GM21723 (cell line): Measurements from ENCODE around the gene ASXL1.

Experiments
- ATAC-seq: cut with Tn5 transposase; IDR thresholded peaks from one replicate; pipeline ENCODE4 v1.9.1; 2021; ENCODE audit warnings: mild to moderate bottlenecking, moderate library complexity; ENCODE audit not compliant: unreplicated experiment

ASXL1 gene

GRCh38 chr20:32437391-32438074, 79.4 kb downstream of the ASXL1 start:
- ATAC-seq: no peak

- no peak for ATAC-seq
Measured at GRCh38 chr20:32438331-32438858, 80.3 kb downstream of the ASXL1 start.

- no peak for ATAC-seq
Measured at GRCh38 chr20:32439132-32439829, 81.2 kb downstream of the ASXL1 start.

DNA sequence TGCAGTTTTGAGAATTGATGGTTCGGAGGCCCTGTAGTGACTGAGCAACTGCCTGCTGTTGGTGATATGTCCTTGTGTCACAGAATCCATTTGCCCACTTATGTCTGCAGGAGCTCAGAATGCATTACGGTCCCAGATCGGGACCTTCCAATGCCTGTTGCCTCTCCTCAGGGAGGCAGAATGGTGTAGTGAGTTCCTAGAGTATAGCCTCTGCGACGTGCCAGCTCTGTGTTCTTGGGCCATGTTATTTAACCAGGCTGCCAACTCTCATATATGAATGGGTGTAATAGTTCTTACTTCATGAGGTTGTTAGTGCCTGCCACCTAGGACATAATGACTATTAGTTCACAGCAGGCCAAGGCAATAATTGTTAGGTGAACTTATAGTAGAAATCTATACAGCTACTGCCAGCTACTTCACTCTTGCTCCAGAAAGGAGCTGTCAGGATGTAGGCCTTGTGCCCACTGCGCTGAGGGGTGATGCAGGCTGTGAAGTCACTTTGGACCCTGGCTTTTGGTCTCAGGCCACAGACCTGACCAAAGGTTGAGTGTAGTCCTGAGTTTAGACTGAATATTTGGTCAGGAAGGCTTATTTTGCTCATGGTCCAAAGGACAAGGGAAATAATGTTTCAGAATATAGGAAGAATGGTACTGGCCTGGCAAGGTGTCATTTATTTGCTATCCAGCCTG, 82.1 kb downstream of the ASXL1 start:
- ATAC-seq: no peak

- no peak for ATAC-seq
Measured at GRCh38 chr20:32440758-32441078, 82.6 kb downstream of the ASXL1 start.

DNA sequence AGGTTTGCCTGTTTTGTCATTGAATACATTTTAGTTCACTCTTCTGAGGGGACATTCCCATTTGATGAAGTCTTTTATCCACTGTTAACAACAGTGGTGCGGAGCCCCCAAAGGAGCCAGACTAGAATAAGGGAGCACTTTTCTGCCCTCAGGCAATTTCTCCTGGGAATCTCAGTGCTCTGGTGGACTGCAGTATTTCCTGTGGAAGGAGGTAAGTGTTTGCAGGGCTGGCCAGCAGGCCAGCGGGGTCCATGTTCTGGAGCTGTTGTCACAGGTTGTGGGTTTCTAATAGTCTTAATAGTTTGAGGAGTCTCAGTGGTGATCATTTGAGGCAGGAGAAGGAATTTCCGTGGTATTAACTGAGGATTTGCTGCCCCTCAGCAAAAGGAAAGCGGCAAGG, 83.5 kb downstream of the ASXL1 start:
- no peak for ATAC-seq

DNA sequence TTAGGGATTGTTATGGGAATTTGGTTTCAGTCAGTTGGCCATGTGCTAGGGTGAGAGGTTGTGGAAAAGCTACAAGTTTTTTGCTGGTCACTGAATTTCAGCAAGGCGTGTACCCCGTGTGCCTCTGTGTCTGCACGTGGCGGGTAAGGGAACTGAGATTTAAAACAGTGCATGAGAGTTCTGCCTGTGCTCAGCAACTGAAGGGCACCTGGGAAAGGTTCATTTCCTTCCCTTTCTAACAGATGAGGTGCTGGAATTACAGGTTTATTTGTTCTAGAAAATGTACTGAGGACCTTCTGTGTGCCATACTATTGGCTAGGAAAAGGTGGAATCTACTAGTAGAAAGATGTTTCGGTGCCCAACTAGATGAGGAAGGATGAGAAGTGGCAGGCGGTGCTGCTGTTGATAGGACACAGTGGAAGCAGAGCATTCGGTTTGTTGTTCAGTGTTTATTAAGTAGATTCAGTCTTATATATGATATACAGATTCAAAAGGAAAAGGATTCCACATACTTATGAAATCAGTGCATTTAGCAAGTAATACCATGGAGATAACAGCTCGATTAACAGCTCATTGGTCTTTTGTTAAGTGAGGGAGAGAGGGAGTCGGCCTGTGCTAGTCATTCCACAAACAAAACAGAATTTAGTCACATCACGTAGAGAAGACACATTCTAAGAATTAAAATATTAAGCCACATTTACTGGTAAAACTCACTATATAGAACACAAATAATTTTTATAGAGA, 84.7 kb downstream of the ASXL1 start:
- no peak for ATAC-seq

DNA sequence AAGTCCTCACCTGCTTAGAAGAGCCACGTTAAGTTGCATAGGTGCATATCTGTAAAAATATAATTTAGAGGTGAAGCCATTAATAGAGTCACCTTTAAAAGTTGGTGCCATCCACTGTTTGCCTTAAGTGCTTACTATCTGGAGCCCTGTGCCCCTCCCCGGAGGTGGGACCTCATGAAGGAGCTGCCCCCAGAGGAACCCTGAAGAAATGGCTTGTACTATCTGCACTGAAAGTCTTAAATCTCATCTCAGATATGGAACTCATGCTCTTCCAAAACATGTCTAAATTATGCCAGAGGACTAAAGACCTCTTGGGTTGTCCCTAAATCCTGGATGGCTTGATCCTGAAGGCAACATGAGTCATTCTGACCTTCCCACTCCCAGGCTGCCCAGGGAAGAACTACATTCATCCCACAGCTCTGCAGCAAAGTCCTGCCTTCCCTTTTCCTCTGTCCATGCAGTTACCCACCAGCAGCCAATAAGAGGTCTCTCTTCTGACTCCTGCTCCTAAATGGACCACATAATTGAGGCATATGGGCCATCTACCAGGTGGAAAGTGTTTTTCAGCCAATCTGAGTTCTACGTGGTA, 85.3 kb downstream of the ASXL1 start:
- no peak for ATAC-seq

DNA sequence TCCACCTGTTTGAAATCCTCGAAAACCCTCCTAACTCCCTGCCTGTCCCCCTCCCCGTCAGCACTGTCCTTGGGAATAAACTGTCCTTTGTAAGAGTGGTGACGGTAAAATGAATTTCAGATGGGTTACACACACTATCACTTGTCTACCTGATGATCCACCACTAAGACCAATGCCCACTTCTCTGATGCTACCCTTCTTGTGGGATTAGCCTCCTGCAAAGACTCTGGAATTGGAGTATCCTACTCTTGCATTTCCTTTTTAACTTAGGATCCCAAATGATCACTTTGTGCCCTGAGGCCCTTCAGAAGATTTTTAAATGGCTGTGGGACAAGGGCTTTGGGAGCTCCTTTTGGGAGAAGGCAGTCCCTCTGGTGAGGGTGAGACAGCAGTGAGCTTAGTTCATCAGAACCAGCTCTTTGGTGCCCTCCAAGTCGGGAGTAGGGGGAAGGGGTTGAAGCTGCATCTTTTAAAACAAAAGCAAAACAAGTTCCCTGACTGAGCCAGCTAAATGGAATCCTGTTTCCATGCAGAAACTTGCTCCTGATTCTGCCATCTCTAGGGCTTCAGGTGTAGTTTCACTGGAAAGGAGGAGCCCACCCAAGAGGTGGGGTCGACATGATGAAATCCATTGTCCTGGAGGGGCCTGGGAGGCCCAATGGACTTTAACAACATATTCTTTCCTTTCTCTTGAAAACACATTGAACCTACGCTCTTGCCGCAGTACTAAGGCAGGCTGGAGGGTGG, 86.5 kb downstream of the ASXL1 start:
- no peak for ATAC-seq

- ATAC-seq: no peak
Measured at GRCh38 chr20:32445539-32446273, 87.6 kb downstream of the ASXL1 start.

DNA sequence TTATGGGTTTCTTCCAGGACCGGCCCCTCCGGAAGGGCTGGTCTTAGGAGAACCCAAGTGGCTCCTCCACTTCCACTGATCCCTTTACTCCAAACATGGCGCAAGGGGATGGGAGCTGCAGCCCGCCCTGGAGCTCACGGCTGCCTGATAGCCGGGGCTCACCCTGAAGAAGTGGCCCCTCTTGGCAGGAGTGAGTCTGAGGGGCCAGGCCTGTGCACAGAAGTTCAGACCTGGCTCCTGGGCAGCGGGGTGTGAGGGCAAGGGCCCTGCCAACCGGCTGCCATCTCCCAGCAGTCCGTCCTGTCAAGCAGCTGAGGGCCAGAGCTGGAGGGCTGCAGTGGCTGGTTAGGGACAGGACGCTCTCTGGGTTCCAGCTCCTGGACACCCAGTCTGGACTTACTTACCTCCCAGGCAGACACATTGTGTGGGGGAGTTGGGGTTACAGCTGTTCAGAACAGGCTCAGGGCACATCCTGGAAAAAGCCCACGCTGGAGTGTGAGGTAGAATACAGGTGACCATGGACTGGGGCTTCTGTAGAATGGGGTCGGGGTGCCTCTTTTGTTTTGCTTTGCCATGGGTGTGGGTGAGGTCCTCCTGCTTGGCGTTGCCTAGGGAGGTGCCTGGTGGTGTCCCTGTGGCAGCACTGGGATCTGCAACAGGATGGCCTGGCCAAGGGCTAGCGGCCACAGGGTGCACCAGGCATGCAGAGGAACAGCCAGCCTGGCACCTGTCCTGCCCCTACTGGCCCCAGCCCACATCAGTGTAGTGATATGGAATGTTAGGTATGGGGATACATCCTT, 88.4 kb downstream of the ASXL1 start:
- no peak for ATAC-seq

- no peak for ATAC-seq
Measured at GRCh38 chr20:32447136-32448027, 89.3 kb downstream of the ASXL1 start.

GRCh38 chr20:32448306-32449056, 90.3 kb downstream of the ASXL1 start:
- ATAC-seq: no peak

GRCh38 chr20:32449057-32449889, 91.1 kb downstream of the ASXL1 start:
- no peak for ATAC-seq

DNA sequence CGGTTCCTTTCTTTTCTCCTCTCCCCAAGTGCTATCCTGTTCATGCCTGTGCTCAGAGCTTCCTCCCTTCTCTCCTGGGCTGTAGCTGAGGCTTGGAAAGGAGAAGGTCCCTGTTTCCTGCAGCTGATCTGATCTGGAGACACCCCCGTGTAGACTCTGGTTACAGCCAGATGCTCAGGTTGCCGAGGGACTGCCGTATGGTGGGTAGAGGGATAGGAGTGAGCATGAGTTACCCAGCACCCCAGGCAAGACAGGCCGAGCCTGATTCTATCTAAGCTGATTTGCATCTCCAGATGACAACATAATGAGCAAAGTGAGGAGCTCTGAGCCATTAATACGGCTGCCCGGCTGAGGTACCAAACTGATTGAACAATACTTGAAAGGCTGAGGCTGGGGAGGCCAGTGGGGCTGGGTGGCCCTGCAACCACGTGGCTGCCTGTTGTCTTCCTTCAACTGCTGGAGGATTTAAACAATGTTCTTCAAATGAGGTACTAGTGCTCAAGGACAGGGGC, 91.8 kb downstream of the ASXL1 start:
- no peak for ATAC-seq

DNA sequence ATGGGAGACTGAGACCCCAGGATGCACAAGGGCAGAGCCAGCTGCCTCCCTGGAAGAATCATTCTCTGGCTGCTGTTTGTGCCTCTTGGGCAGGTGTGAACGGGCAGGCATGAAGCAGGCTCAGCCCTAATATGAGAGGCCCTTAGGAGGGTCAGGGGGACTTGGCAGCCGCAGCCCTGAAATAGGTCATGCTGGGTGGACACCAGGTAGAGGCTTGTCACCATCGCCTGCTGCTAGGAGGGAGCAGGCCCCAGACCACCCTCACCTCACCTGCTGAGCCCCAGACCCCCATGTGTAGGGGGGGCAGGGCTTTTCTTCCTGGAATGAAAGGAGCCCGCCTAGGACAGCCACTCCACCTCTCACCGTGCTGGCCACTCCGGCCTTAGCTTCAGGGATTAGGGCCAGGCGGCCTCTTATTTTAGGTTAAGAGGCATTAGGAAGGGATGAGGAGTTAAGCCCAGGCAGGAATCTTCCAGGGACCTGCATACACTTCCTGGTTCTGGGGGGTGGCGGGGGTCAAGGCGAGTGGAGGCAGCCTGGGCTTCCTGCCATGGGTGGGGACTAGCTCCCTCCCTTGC, 92.4 kb downstream of the ASXL1 start:
- ATAC-seq: no peak
